ENCODE data around the gene COQ4. TPM values are rescaled to one million over a fixed set of nuclear protein-coding genes. Genes with fewer than 3 reads are reported as not detected.

Gene COQ4
- total RNA-seq, 4 donors from 2014 or later, result 55.5 to 89.2 (median 77.9) TPM

- Histone ChIP-seq H3K4me3 (no peak overlapping the region), H3K9me3 (no peaks in the 10 kb centered on the region), H3K4me1 (no peaks in the 10 kb centered on the region), H3K36me3 (peaks cover 4 to 49% (median 14%) of the 10 kb centered on the region in 3 donors), H3K27me3 (no peaks in the 10 kb centered on the region), H3K27ac (no peak overlapping the region)
- intact Hi-C loops (cut with DNase I), result no loop called here
- WGBS, 2 donors, result 69 to 80% methylated on average over 4 to 5 of the region's 6 CpGs
- TF ChIP-seq POLR2A (IDR thresholded peaks at IDR 0.05) (no peak), CTCF (IDR thresholded peaks at IDR 0.05) (no peak)
- no peak for DNase-seq
These were observed 36.2 kb upstream of the COQ4 start for GRCh38 chr9:128286440-128286839.

DNA sequence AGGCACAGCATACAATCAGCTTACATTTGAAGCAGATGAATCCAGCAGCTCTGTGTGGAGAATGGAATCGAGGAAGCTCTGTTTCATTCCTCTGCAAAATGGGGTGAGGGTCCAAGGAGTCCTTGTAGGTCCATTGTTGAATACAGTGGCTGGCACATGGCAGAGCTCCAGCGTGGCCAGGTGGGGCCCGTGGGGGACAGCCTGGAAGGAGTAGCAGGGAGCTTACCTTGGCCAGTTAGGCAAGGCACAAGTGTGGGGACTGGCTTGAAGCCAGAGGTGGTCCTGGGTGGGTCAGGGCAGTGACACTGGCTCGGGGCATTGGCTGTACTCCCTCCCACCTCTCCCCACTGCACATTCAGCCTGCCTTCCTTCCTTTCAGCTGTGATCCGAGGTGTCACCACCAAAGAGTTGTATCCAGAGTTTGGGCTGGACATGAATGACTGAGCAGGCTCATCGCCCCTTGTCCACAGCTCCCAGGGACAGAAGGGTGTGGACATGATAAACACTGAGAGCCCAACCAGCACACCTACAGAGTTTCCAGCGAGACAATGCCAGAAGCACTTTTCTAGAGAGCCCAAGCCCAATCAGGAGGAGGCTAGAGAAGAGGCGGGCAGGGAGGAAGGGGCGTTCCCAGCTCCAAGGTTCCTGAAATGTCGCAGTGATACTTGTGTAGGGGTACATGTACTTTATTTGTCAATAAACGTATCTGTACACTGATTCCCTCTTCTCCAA is 34.2 kb upstream of the COQ4 start:
- TF ChIP-seq CTCF (IDR thresholded peaks at IDR 0.05) (no peak), POLR2A (IDR thresholded peaks at IDR 0.05) (no peak)
- no peak overlapping the region for H3K27ac ChIP-seq
- 82 to 87% methylated on average over 10 to 11 of the region's 11 CpGs for WGBS, 2 donors
- H3K4me1 ChIP-seq, result no peaks in the 10 kb centered on the region
- H3K4me3 ChIP-seq, result no peak overlapping the region
- intact Hi-C loops (cut with DNase I), result no loop called here
- no peaks in the 10 kb centered on the region for H3K9me3 ChIP-seq
- H3K36me3 ChIP-seq, result peaks cover 4 to 49% (median 14%) of the 10 kb centered on the region in 3 donors
- H3K27me3 ChIP-seq, result no peaks in the 10 kb centered on the region
- DNase-seq, result no peak

DNA sequence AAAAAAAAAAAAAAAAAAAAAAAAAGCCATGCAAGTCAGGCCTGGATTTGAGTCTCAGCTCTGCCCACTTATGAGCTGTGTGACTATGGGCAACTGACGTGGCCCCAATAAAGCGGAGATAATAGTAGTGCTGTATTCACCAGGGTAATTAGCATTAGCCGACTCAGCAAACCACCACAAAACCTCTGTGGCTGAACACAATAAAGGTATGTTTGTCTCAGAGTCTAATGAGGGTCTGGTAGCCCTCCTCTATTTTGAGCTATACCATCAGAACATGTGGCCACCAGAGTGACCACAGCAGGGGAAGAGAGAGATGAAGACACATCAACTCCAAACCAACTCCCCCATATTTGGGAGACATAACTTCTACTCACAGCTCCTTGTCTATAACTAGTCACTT is 30.6 kb upstream of the COQ4 start:
- intact Hi-C loops (cut with DNase I), result loop anchor here (5.0 kb wide), 1 partner anchor 50 kb away; the partner anchor contains the start of gene SLC27A4

DNA sequence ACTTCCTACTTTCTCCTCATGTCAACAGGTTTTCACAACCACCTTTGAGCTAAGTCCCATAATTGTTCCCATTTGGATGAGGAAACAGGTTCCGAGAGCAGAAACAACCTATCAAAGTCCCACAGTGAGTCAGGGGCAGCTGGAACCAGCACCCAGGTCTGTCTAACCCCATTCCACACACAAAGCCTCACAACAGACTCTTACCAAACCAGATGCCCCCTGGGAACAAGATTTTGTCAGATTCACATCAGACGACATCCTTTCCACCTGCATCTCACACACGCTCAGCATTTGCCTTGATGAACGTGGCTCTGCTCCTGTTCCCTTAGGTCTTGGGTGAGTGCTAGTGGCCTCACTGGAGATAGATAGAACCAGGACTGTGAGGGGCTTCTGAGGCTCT is 29.5 kb upstream of the COQ4 start:
- H3K36me3 ChIP-seq, result peaks cover 0 to 22% (median 4%) of the 10 kb centered on the region in 3 donors
- no peak for DNase-seq
- intact Hi-C loops (cut with DNase I), result loop anchor here (5.0 kb wide), 1 partner anchor 49 kb away; the partner anchor contains the start of gene SLC27A4
- H3K4me3 ChIP-seq, result no peak overlapping the region
- TF ChIP-seq CTCF (IDR thresholded peaks at IDR 0.05), result no peak
- no peak for TF ChIP-seq POLR2A (IDR thresholded peaks at IDR 0.05)
- H3K27me3 ChIP-seq, result no peaks in the 10 kb centered on the region
- no peaks in the 10 kb centered on the region for H3K9me3 ChIP-seq
- H3K27ac ChIP-seq, result no peak overlapping the region
- WGBS, 2 donors, result 61 to 66% methylated on average over 2 to 4 of the region's 4 CpGs
- H3K4me1 ChIP-seq, result peaks cover 0 to 17% (median 6%) of the 10 kb centered on the region in 3 donors

More for the DNA sequence above, 30.6 kb upstream of the COQ4 start:
- peaks cover 0 to 30% (median 9%) of the 10 kb centered on the region in 3 donors for H3K36me3 ChIP-seq
- peaks cover 0 to 16% (median 6%) of the 10 kb centered on the region in 3 donors for H3K4me1 ChIP-seq
- no peak for DNase-seq
- H3K4me3 ChIP-seq, result no peak overlapping the region
- 82 to 85% methylated on average over 3 of the region's 3 CpGs for WGBS, 2 donors
- TF ChIP-seq POLR2A (IDR thresholded peaks at IDR 0.05) (no peak), CTCF (IDR thresholded peaks at IDR 0.05) (no peak)
- no peak overlapping the region for H3K27ac ChIP-seq
- no peaks in the 10 kb centered on the region for H3K9me3 ChIP-seq
- no peaks in the 10 kb centered on the region for H3K27me3 ChIP-seq

GRCh38 chr9:128294142-128294541 is 28.5 kb upstream of the COQ4 start:
- peaks cover 0 to 27% (median 9%) of the 10 kb centered on the region in 3 donors for H3K4me1 ChIP-seq
- no peak overlapping the region for H3K27ac ChIP-seq
- no peak overlapping the region for H3K4me3 ChIP-seq
- DNase-seq, result no peak
- no peaks in the 10 kb centered on the region for H3K9me3 ChIP-seq
- H3K36me3 ChIP-seq, result peaks cover 0 to 12% (median 0%) of the 10 kb centered on the region in 3 donors
- intact Hi-C loops (cut with DNase I), result loop anchor here (5.0 kb wide), 1 partner anchor 48 kb away; the partner anchor contains the start of gene SLC27A4
- H3K27me3 ChIP-seq, result no peaks in the 10 kb centered on the region
- 100% methylated on average over 1 of the region's 4 CpGs; no CpG with 5 or more reads in 1 of the 2 donors for WGBS, 2 donors
- no peak for TF ChIP-seq CTCF (IDR thresholded peaks at IDR 0.05)

All from esophagus squamous epithelium (tissue), 5 donors.